Activated CD8-positive, alpha-beta T cell treated with anti-CD3 and anti-CD28 coated beads for 36 hours (primary cell): ENCODE results near the gene UQCRC1. TPM values are rescaled to one million over a fixed set of nuclear protein-coding genes. Genes with fewer than 3 reads are reported as not detected.

Experiments
- ATAC-seq: fragments of 200-7000 bp; cut with Tn5 transposase; one replicate; pipeline ENCODE4 v1.10.0; 2021; ENCODE audit warnings: mild to moderate bottlenecking, moderate library complexity
- CTCF ChIA-PET: fragments of 350-600 bp; sonication (Branson Sonifier 250); formaldehyde crosslinking; loops from one replicate; lab custom pipeline; 2021; ENCODE audit warnings: antibody characterized with exemption; lab: Charles Lee
- POLR2A ChIA-PET: fragments of 350-600 bp; sonication (Branson Sonifier 250); formaldehyde crosslinking; loops from one replicate; lab custom pipeline; 2021; ENCODE audit warnings: antibody characterized with exemption; lab: Charles Lee
- DNase-seq: peaks from one replicate; pipeline ENCODE4 v3.0.0-alpha.2; 2020
- H3K27ac Mint-ChIP-seq: one replicate; pipeline ENCODE4 v1.8.0; 2021; ENCODE audit warnings: mild to moderate bottlenecking, mixed read lengths
- H3K27me3 Mint-ChIP-seq: one replicate; pipeline ENCODE4 v1.8.0; 2021; ENCODE audit warnings: mixed read lengths
- H3K36me3 Mint-ChIP-seq: one replicate; pipeline ENCODE4 v1.8.0; 2021; ENCODE audit warnings: low read depth, mixed read lengths
- H3K4me1 Mint-ChIP-seq: one replicate; pipeline ENCODE4 v1.8.0; 2021; ENCODE audit warnings: low read depth, mixed read lengths
- H3K4me3 Mint-ChIP-seq: one replicate; pipeline ENCODE4 v1.8.0; 2021; ENCODE audit warnings: mild to moderate bottlenecking, moderate library complexity, mixed read lengths
- H3K9me3 Mint-ChIP-seq: one replicate; pipeline ENCODE4 v1.8.0; 2021; ENCODE audit warnings: mixed read lengths
- CTCF ChIP-seq: fragments of 200-600 bp; IDR thresholded peaks from one replicate; pipeline ENCODE4 v1.8.0; 2022; ENCODE audit warnings: antibody characterized with exemption, mild to moderate bottlenecking
- intact Hi-C: fragments of 100-400 bp; cut with micrococcal nuclease; formaldehyde crosslinking; loops from one replicate; pipeline ENCODE4 v1.10.0; 2022
- total RNA-seq, 2 experiments: library from RNA; stranded (reverse); gene quantifications; one replicate each; pipeline ENCODE4 v1.2.3, GENCODE V29; 2021

UQCRC1 gene
- total RNA-seq, 2 experiments from 2014 or later, result 240 to 256 TPM

GRCh38 chr3:48588230-48588629 lies 21.2 kb downstream of the UQCRC1 start:
- Mint-ChIP-seq H3K36me3 (no peaks in the 10 kb centered on the region), H3K27me3 (peaks cover 17% of the 10 kb centered on the region), H3K4me1 (no peaks in the 10 kb centered on the region), H3K9me3 (no peaks in the 10 kb centered on the region), H3K27ac (no peak overlapping the region), H3K4me3 (no peak overlapping the region)
- ATAC-seq (no peak), DNase-seq (no peak)
- POLR2A ChIA-PET, result no interaction called here
- no peak for TF ChIP-seq CTCF
- intact Hi-C loops, result no loop called here
- CTCF ChIA-PET, result interaction anchor here (1.6 kb wide), 1 partner anchor 30 kb away, joined by 4 read pairs; no protein-coding TSS in a partner anchor

GRCh38 chr3:48587686-48588085 lies 21.8 kb downstream of the UQCRC1 start:
- no peak for DNase-seq
- H3K27me3 Mint-ChIP-seq, result peaks cover 14% of the 10 kb centered on the region
- intact Hi-C loops, result no loop called here
- no peak overlapping the region for H3K27ac Mint-ChIP-seq
- TF ChIP-seq CTCF, result no peak
- CTCF ChIA-PET, result no interaction called here
- no peak for ATAC-seq
- H3K36me3 Mint-ChIP-seq, result no peaks in the 10 kb centered on the region
- POLR2A ChIA-PET, result interaction anchor here (1.0 kb wide), 1 partner anchor 9 kb away, joined by 3 read pairs; no protein-coding TSS in a partner anchor
- no peaks in the 10 kb centered on the region for H3K4me1 Mint-ChIP-seq
- H3K9me3 Mint-ChIP-seq, result no peaks in the 10 kb centered on the region
- no peak overlapping the region for H3K4me3 Mint-ChIP-seq

- H3K4me3 Mint-ChIP-seq, result no peak overlapping the region
- intact Hi-C loops, result no loop called here
- ChIA-PET CTCF (interaction anchor here (0.6 to 1.4 kb wide), 2 partner anchors 36 to 89 kb away, joined by 3 to 4 read pairs; no protein-coding TSS in a partner anchor), POLR2A (no interaction called here)
- H3K27ac Mint-ChIP-seq, result no peak overlapping the region
- peaks cover 9% of the 10 kb centered on the region for H3K27me3 Mint-ChIP-seq
- no peak for TF ChIP-seq CTCF
- H3K9me3 Mint-ChIP-seq, result no peaks in the 10 kb centered on the region
- ATAC-seq (no peak), DNase-seq (no peak)
- H3K36me3 Mint-ChIP-seq, result no peaks in the 10 kb centered on the region
- H3K4me1 Mint-ChIP-seq, result no peaks in the 10 kb centered on the region
Observed at GRCh38 chr3:48585411-48585810, 24.0 kb downstream of the UQCRC1 start.

- no peaks in the 10 kb centered on the region for H3K9me3 Mint-ChIP-seq
- intact Hi-C loops, result no loop called here
- TF ChIP-seq CTCF, result no peak
- no peaks in the 10 kb centered on the region for H3K36me3 Mint-ChIP-seq
- H3K27me3 Mint-ChIP-seq, result peaks cover 9% of the 10 kb centered on the region
- DNase-seq, result no peak
- H3K4me3 Mint-ChIP-seq, result no peak overlapping the region
- no peak overlapping the region for H3K27ac Mint-ChIP-seq
- ChIA-PET CTCF (interaction anchor here (0.6 to 1.4 kb wide), 2 partner anchors 35 to 88 kb away, joined by 3 to 4 read pairs; no protein-coding TSS in a partner anchor), POLR2A (no interaction called here)
- no peak for ATAC-seq
- no peaks in the 10 kb centered on the region for H3K4me1 Mint-ChIP-seq
Observed at GRCh38 chr3:48584836-48585235, 24.6 kb downstream of the UQCRC1 start.

GRCh38 chr3:48581621-48582481 lies 27.6 kb downstream of the UQCRC1 start:
- Mint-ChIP-seq H3K27ac (no peak overlapping the region), H3K4me1 (no peaks in the 10 kb centered on the region), H3K4me3 (no peak overlapping the region), H3K36me3 (no peaks in the 10 kb centered on the region), H3K9me3 (no peaks in the 10 kb centered on the region), H3K27me3 (no peaks in the 10 kb centered on the region)
- ChIA-PET CTCF (interaction anchor here (0.8 kb wide), 1 partner anchor 146 kb away, joined by 3 read pairs; no protein-coding TSS in a partner anchor), POLR2A (interaction anchor here (0.9 to 1.1 kb wide), 3 partner anchors 15 to 109 kb away, joined by 3 to 4 read pairs (median 3); no protein-coding TSS in a partner anchor)
- intact Hi-C loops, result no loop called here
- no peak for ATAC-seq
- no peak for TF ChIP-seq CTCF
- no peak for DNase-seq
